H1 (cell line): ENCODE results near the gene FAM167B. TPM values are rescaled to one million over a fixed set of nuclear protein-coding genes. Genes with fewer than 3 reads are reported as not detected.

ENCODE experiments used
- CTCF ChIA-PET: fragments of 300-600 bp; sonication (Branson Sonifier 250); formaldehyde crosslinking; loops from one replicate; lab custom pipeline; 2021; ENCODE audit not compliant: partially characterized antibody; lab: Charles Lee
- POLR2A ChIA-PET: fragments of 300-600 bp; sonication (Branson Sonifier 250); formaldehyde crosslinking; loops from one replicate; lab custom pipeline; 2021; ENCODE audit warnings: inconsistent platforms; ENCODE audit not compliant: partially characterized antibody; lab: Charles Lee
- DNase-seq, 2 experiments: peaks; one replicate each; pipeline versions ENCODE4 v3.0.0 to v3.0.0-alpha.2; 2010 to 2022; ENCODE audit warnings: low spot score in 2 of 2, low read depth in 1 of 2, mixed read lengths in 1 of 2
- FAIRE-seq: peaks from 2 replicates; lab custom pipeline; 2011; peaks lifted over from hg19 to GRCh38; lab: Jason Lieb, UNC
- H2AFZ ChIP-seq: 2 replicates; pipeline ENCODE4 v1.8.1; 2012; ENCODE audit warnings: low read length, inconsistent platforms
- H2AK5ac ChIP-seq: 2 replicates; pipeline ENCODE4 v1.6.1; 2013; ENCODE audit warnings: low read depth, low read length
- H2BK120ac ChIP-seq: replicated peaks from 2 replicates; pipeline ENCODE3; 2013; ENCODE audit warnings: low read depth, low read length, inconsistent platforms
- H2BK12ac ChIP-seq: 2 replicates; pipeline ENCODE4 v1.6.1; 2013; ENCODE audit warnings: low read depth, low read length
- H2BK15ac ChIP-seq: 2 replicates; pipeline ENCODE4 v1.6.1; 2013; ENCODE audit warnings: low read length
- H2BK20ac ChIP-seq: 2 replicates; pipeline ENCODE4 v1.6.1; 2013; ENCODE audit warnings: low read length
- H2BK5ac ChIP-seq: 2 replicates; pipeline ENCODE4 v1.6.1; 2013; ENCODE audit warnings: low read depth, low read length
- H3K14ac ChIP-seq: 2 replicates; pipeline ENCODE4 v1.6.1; 2013; ENCODE audit warnings: inconsistent platforms; ENCODE audit not compliant: insufficient read length
- H3K18ac ChIP-seq: 2 replicates; pipeline ENCODE4 v1.6.1; 2013; ENCODE audit warnings: low read length; ENCODE audit errors: extremely low read depth
- H3K23ac ChIP-seq: 2 replicates; pipeline ENCODE4 v1.6.1; 2013; ENCODE audit warnings: inconsistent platforms; ENCODE audit not compliant: insufficient read length
- H3K23me2 ChIP-seq: 2 replicates; pipeline ENCODE4 v1.6.1; 2013; ENCODE audit warnings: low read depth, low read length
- H3K27ac ChIP-seq: 2 replicates; pipeline ENCODE4 v1.6.1; 2011; ENCODE audit warnings: low read depth, low read length, inconsistent platforms
- H3K27me3 ChIP-seq, 4 experiments: replicated peaks in 1 of 4; 1 replicate in 1 of 4; 2 replicates in 3 of 4; pipeline versions ENCODE4 v1.6.1 to v1.8.1; 2011 to 2013; ENCODE audit warnings: low read length in 3 of 4, mild to moderate bottlenecking in 3 of 4, inconsistent platforms in 2 of 4, mixed read lengths in 2 of 4, moderate library complexity in 1 of 4; ENCODE audit not compliant: control insufficient read depth in 3 of 4, insufficient read depth in 3 of 4; ENCODE audit errors: extremely low read depth in 1 of 4
- H3K36me3 ChIP-seq, 4 experiments: 2 replicates each; pipeline versions ENCODE4 v1.6.1 to v1.8.1; 2011 to 2013; ENCODE audit warnings: mild to moderate bottlenecking in 4 of 4, low read length in 3 of 4, moderate library complexity in 2 of 4, control low read depth in 1 of 4, inconsistent platforms in 1 of 4; ENCODE audit not compliant: insufficient read depth in 4 of 4, control insufficient read depth in 2 of 4
- H3K4ac ChIP-seq: replicated peaks from 2 replicates; pipeline ENCODE3; 2013; ENCODE audit warnings: low read length, low read depth, mixed read lengths, inconsistent platforms; ENCODE audit not compliant: insufficient read length
- H3K4me1 ChIP-seq, 4 experiments: replicated peaks in 1 of 4; 1 replicate in 1 of 4; 2 replicates in 3 of 4; pipeline versions ENCODE4 v1.6.1 to v1.8.1; 2011 to 2013; ENCODE audit warnings: low read length in 3 of 4, inconsistent platforms in 2 of 4, mixed read lengths in 1 of 4; ENCODE audit not compliant: insufficient read depth in 4 of 4, control insufficient read depth in 3 of 4
- H3K4me2 ChIP-seq, 2 experiments: 2 replicates each; pipeline versions ENCODE4 v1.6.1 to v1.8.1; 2011 to 2013; ENCODE audit warnings: low read depth in 2 of 2, low read length in 2 of 2, control low read depth in 1 of 2, inconsistent platforms in 1 of 2, mild to moderate bottlenecking in 1 of 2; ENCODE audit not compliant: insufficient read depth in 1 of 2
- H3K4me3 ChIP-seq, 4 experiments: fragments of 200-600, 300-600 bp in 1 of 4; sonication (generic), shearing (Covaris generic), sonication (Bioruptor Twin) in 1 of 4; 2 replicates each; pipeline versions ENCODE4 v1.5.1 to v1.8.1; 2011 to 2016; ENCODE audit warnings: low read length in 4 of 4, low read depth in 3 of 4, control low read depth in 2 of 4, inconsistent platforms in 2 of 4, mild to moderate bottlenecking in 2 of 4, mixed read lengths in 1 of 4, moderate library complexity in 1 of 4; ENCODE audit not compliant: insufficient read depth in 2 of 4; ENCODE audit errors: extremely low read depth in 1 of 4
- H3K56ac ChIP-seq: replicated peaks from 2 replicates; pipeline ENCODE3; 2013; ENCODE audit warnings: low read depth, mild to moderate bottlenecking, mixed read lengths, low read length, inconsistent platforms; ENCODE audit not compliant: insufficient read length
- H3K79me1 ChIP-seq: 2 replicates; pipeline ENCODE4 v1.6.1; 2013; ENCODE audit warnings: low read depth, low read length, control low read depth
- H3K79me2 ChIP-seq, 2 experiments: 2 replicates each; pipeline versions ENCODE4 v1.6.1 to v1.8.1; 2012 to 2013; ENCODE audit warnings: low read length in 2 of 2, mild to moderate bottlenecking in 2 of 2, inconsistent platforms in 1 of 2; ENCODE audit not compliant: insufficient read depth in 2 of 2, control insufficient read depth in 1 of 2
- H3K9ac ChIP-seq, 4 experiments: replicated peaks in 1 of 4; 1 replicate in 1 of 4; 2 replicates in 3 of 4; pipeline versions ENCODE4 v1.6.1 to v1.8.1; 2011 to 2013; ENCODE audit warnings: low read depth in 3 of 4, low read length in 3 of 4, control low read depth in 2 of 4, mild to moderate bottlenecking in 2 of 4, moderate library complexity in 2 of 4, inconsistent platforms in 1 of 4; ENCODE audit errors: extremely low read depth in 1 of 4
- H3K9me3 ChIP-seq, 2 experiments: 2 replicates each; pipeline versions ENCODE4 v1.6.1 to v1.8.1; 2012 to 2013; ENCODE audit warnings: mild to moderate bottlenecking in 2 of 2, moderate library complexity in 2 of 2, control low read depth in 1 of 2, inconsistent platforms in 1 of 2, low read depth in 1 of 2, low read length in 1 of 2, mixed read lengths in 1 of 2; ENCODE audit not compliant: insufficient read depth in 2 of 2
- H4K20me1 ChIP-seq, 2 experiments: replicated peaks in 1 of 2; 2 replicates each; pipeline versions ENCODE3 to v1.8.1; 2011 to 2013; ENCODE audit warnings: inconsistent platforms in 2 of 2, low read length in 2 of 2, mild to moderate bottlenecking in 1 of 2; ENCODE audit not compliant: insufficient read depth in 2 of 2, control insufficient read depth in 1 of 2
- H4K5ac ChIP-seq: 2 replicates; pipeline ENCODE4 v1.6.1; 2013; ENCODE audit warnings: low read length, low read depth, mixed read lengths, inconsistent platforms; ENCODE audit not compliant: insufficient read length
- H4K8ac ChIP-seq: 2 replicates; pipeline ENCODE4 v1.8.0; 2013; ENCODE audit warnings: mild to moderate bottlenecking, moderate library complexity, low read length, inconsistent platforms; ENCODE audit not compliant: insufficient read depth; ENCODE audit errors: extremely low read depth
- H4K91ac ChIP-seq: replicated peaks from 2 replicates; pipeline ENCODE3; 2013; ENCODE audit warnings: low read length, mixed read lengths, inconsistent platforms; ENCODE audit not compliant: insufficient read length
- CHD1 ChIP-seq: IDR thresholded peaks from 2 replicates; pipeline ENCODE4 v1.6.1; 2012; ENCODE audit warnings: low read depth, low read length, improper control_type of control experiment
- EZH2 ChIP-seq: fragments of 200-600 bp; sonication (generic); IDR thresholded peaks from 2 replicates; pipeline ENCODE4 v1.7.1; 2012; ENCODE audit warnings: low read depth, mild to moderate bottlenecking, moderate library complexity, low read length, inconsistent platforms; ENCODE audit not compliant: severe bottlenecking
- JUND ChIP-seq: IDR thresholded peaks from 2 replicates; pipeline ENCODE4 v1.6.1; 2011; ENCODE audit warnings: mild to moderate bottlenecking, improper control_type of control experiment, low read length
- NANOG ChIP-seq: IDR thresholded peaks from 2 replicates; pipeline ENCODE4 v1.6.1; 2011; ENCODE audit warnings: low read length, low read depth, mild to moderate bottlenecking, inconsistent platforms; ENCODE audit not compliant: insufficient read depth, poor library complexity, severe bottlenecking
- POU5F1 ChIP-seq: IDR thresholded peaks from 2 replicates; pipeline ENCODE4 v1.6.1; 2011; ENCODE audit warnings: low read depth, mild to moderate bottlenecking, low read length, moderate library complexity
- RAD21 ChIP-seq, 2 experiments: IDR thresholded peaks in 1 of 2; conservative IDR thresholded peaks in 1 of 2; 2 replicates each; pipeline ENCODE4 v1.6.1; 2011; ENCODE audit warnings: low read depth in 2 of 2, low read length in 2 of 2, improper control_type of control experiment in 1 of 2, inconsistent platforms in 1 of 2, mild to moderate bottlenecking in 1 of 2, moderate library complexity in 1 of 2
- whole genome bisulfite sequencing, 2 experiments: shearing (Covaris generic) in 1 of 2; methylation state at CpG; one replicate each; pipeline versions ENCODE4 v1.1.6 to v1.1.7; 2013 to 2015; ENCODE audit warnings: low lambda C conversion rate in 2 of 2, mixed read lengths in 2 of 2, inconsistent platforms in 1 of 2, low coverage in 1 of 2, missing lambda C conversion rate in 1 of 2; ENCODE audit not compliant: insufficient replicate concordance in 2 of 2, insufficient coverage in 1 of 2, insufficient read length in 1 of 2; ENCODE audit errors: extremely low coverage in 1 of 2, missing lambda C conversion rate in 1 of 2; 5-methylcytosine and 5-hydroxymethylcytosine counted together
- polyA plus RNA-seq, 7 experiments: library from polyadenylated mRNA; depleted of rRNA in 3 of 7; stranded (reverse) in 5 of 7; unstranded in 2 of 7; fragments of >200 nt in 5 of 7; fragments of 200-250 nt in 2 of 7; gene quantifications; 1 replicate in 5 of 7; 2 replicates in 1 of 7; 4 replicates in 1 of 7; pipeline versions ENCODE4 v1.2.1 to v1.2.3, GENCODE V29; 2011 to 2013; ENCODE audit warnings: missing spikeins in 2 of 7, mixed read lengths in 2 of 7
- total RNA-seq: library from RNA; stranded (reverse); fragmentation: NEBNext Ultra II Directional; extraction: Animal tissue kit (Norgen Biotek cat#: 25700); gene quantifications from 2 replicates; pipeline ENCODE4 v1.2.1, GENCODE V29; 2021

Gene FAM167B
- total and polyA plus RNA-seq, 2 of the 8 experiments (the other 6 are each of a cell fraction or from before 2014, with no cell fraction given): 2.8 to 3.9 TPM

DNA sequence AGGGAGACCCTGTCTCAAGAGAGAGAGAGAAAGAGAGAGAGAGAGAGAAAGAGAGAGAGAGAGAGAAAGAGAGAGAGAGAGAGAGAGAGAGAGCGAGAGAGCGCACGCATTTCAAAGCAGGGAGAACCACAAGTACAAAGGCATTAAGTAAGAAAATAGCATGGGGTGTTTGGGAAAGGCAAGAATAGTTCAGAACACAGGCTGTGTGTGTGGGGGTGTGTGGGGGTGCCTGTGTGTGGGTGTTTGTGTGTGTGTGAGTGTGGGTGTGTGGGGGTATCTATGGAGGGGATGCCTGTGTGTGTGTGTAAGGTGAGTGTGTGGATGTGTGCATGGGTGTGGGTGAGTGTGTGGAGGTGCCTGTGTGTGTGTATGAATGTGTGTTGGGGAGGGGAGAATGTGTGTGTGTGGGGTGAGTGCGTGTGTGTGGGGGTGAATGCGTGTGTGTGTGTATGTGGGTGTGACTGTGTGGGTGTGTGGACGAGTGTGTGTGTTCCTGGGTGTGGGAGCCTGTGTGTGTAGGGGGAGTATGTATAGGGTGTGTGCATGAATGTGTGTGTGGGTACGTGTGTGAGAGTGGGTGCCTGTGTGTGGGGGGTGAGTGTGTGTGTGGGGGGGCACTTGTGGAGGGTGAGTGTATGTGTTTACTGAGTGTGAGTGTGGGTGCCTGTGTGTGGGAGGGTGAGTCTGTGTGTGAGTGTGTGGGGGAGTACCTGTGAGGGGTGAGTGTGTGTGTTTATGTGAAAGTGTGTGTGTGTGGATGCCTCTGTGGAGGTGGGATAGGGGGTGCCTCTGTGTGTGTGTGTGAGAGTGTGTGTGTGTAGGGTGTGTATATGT is 25.8 kb downstream of the FAM167B start:
- peak overlapping the region; percentile 12 to 98; a peak in 1 of 4 replicates for H3K4me2 ChIP-seq
- peaks cover 6 to 33% (median 19%) of the 10 kb centered on the region in 4 experiments for H3K4me1 ChIP-seq
- WGBS, 2 experiments: 84 to 100% methylated on average over 1 to 7 of the region's 7 CpGs
- peaks cover 0 to 4% of the 10 kb centered on the region in 2 experiments for H4K20me1 ChIP-seq
- H3K27ac ChIP-seq: no peak overlapping the region
- peak overlapping the region; percentile 99 for H2BK15ac ChIP-seq
- no peak overlapping the region for H4K5ac ChIP-seq
- H2AFZ ChIP-seq: no peak overlapping the region
- H2BK5ac ChIP-seq: peak overlapping the region; percentile 93; the same call in 1 of the 2 replicates
- peak overlapping the region; percentile 100 for H2AK5ac ChIP-seq
- H3K56ac ChIP-seq: peak overlapping the region; percentile 33
- H3K18ac ChIP-seq: peak overlapping the region; percentile 87
- peaks cover 19% of the 10 kb centered on the region for H3K23me2 ChIP-seq
- POLR2A ChIA-PET: interaction anchor here (0.9 to 1.3 kb wide), 4 partner anchors 11 to 61 kb away, joined by 3 to 5 read pairs (median 4); no protein-coding TSS in a partner anchor
- peak overlapping the region; percentile 100 for H2BK20ac ChIP-seq
- H3K9me3 ChIP-seq: no peaks in the 10 kb centered on the region
- peak overlapping the region; percentile 85 for H4K91ac ChIP-seq
- H3K79me2 ChIP-seq: no peaks in the 10 kb centered on the region
- H3K79me1 ChIP-seq: no peaks in the 10 kb centered on the region; the same call in 1 of the 2 replicates
- H4K8ac ChIP-seq: no peak overlapping the region; the same call in 1 of the 2 replicates
- FAIRE-seq (no peak), DNase-seq (no peak)
- peak overlapping the region; percentile 50 for H3K4ac ChIP-seq
- H3K9ac ChIP-seq: peak overlapping the region in 2 of 4 experiments; percentile 4 to 21; a peak in 3 of 7 replicates
- peak overlapping the region; percentile 62 for H2BK120ac ChIP-seq
- peaks cover 0 to 3% (median 0%) of the 10 kb centered on the region in 4 experiments; a peak in 2 of 8 replicates for H3K36me3 ChIP-seq
- H3K27me3 ChIP-seq: no peaks in the 10 kb centered on the region
- peak overlapping the region; percentile 100; the same call in 1 of the 2 replicates for H2BK12ac ChIP-seq
- CTCF ChIA-PET: interaction anchor here (0.6 to 4.3 kb wide), 2 partner anchors 23 to 56 kb away, joined by 3 to 27 read pairs; partner anchors contain the start of gene LCK
- H3K14ac ChIP-seq: no peak overlapping the region
- no peak overlapping the region for H3K23ac ChIP-seq
- TF ChIP-seq NANOG (no peak), CHD1 (no peak), POU5F1 (no peak), EZH2 (no peak), RAD21 (IDR thresholded peaks at IDR 0.05 in 1 of 2, conservative IDR thresholded peaks at IDR 0.05 in 1 of 2; ENCODE audit: low read depth in 2 of 2, low read length in 2 of 2) (no peak), JUND (peak; percentile 44; the same call in 1 of the 2 replicates)
- TF ChIP-seq, all 59 proteins: peak for 1
- no peak overlapping the region for H3K4me3 ChIP-seq
